Activated CD4-positive, alpha-beta T cell treated with anti-CD3 and anti-CD28 coated beads, Interleukin-2, amount 50 U/mL, for 48 hours (primary cell): ENCODE data around the gene RALGPS2.

Experiments used
- DNase-seq, 2 experiments: peaks; one replicate each; pipeline ENCODE4 v3.0.0-alpha.2; 2020

RALGPS2 gene

GRCh38 chr1:178869119-178869697, 144.2 kb downstream of the RALGPS2 start:
- DNase-seq, result no peak

GRCh38 chr1:178870221-178870620, 145.2 kb downstream of the RALGPS2 start:
- no peak for DNase-seq

- DNase-seq, result no peak
Observed at GRCh38 chr1:178870944-178871343, 145.9 kb downstream of the RALGPS2 start, which contains the start of gene ANGPTL1. TSS of gene ANGPTL1 (minus strand) at chr1:178871077. CDS start at chr1:178865776, 5,301 bp downstream.

GRCh38 chr1:178871551-178872320, 146.7 kb downstream of the RALGPS2 start:
- no peak for DNase-seq

DNA sequence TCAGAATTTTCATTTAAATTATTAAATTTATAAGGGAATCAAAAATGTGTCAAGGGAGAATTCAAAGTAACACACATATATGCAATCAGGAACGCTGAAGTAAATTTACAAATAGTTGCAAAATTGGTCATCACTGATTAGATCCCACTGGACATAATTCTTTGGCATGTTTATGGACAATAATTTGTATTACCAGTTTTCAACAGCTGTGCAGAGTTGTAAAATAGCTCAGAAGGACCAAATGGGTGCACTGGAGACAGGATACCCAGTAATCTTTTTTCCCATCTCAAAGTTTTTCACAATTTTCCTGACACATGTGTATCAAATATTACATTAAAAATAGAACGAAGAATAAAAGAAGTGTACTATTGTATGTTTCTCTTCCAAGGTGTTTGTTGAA, 149.9 kb downstream of the RALGPS2 start:
- DNase-seq, result no peak

DNA sequence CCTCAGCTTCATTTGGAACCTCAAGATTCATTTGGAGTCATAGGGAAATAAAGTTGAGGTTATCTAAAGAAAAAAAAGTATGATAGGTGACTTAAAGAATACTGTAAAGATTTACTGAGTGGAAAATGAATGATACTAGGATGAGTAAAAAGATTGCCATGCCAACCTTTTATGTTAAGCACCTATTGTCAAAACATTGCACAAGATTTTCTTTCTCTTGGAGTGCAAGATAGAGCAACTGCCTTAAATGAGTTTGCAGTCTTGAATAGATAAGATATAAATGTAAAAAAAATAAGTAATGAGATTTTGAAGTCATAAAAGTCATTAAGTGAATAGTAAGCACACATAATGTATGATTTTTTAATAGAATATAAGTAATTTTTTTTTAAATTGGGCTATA, 150.9 kb downstream of the RALGPS2 start:
- no peak for DNase-seq

DNA sequence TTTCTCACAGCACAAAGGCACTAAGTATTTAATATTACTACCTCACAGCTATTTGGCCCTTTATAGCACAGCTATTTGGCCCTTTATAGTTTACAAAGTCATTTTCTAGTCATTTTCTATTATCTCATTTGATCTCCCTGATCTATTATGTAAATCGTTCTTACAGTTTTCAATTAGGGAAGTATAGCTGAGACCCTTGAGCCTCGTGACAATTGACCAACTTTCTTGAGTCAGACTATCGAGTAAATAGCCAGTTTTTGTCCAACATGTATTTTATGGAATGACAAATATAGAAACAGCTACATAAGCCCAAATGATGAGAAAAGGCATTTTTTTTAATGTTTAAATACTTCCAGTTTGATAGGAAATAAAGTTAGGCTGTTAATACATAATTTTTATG, 152.9 kb downstream of the RALGPS2 start:
- no peak for DNase-seq

DNA sequence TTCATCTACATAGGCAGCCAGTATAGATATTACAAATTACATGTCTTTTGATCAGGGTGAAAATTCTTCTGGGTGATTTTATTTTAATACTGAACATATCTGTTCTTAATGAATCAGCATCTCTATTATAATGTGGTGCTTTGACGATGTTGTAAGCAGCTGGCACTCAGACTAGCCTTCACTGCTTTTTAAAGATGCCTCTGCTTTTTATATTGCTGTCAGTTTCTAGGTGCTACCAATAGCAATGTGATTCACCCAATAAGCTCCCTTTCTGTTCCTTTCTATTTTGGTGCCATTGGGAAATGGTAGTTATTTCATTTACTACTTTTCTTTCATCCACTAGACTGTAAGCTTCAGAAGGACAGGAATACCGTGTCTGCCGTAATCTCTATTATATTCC, 156.9 kb downstream of the RALGPS2 start:
- DNase-seq, result no peak

DNA sequence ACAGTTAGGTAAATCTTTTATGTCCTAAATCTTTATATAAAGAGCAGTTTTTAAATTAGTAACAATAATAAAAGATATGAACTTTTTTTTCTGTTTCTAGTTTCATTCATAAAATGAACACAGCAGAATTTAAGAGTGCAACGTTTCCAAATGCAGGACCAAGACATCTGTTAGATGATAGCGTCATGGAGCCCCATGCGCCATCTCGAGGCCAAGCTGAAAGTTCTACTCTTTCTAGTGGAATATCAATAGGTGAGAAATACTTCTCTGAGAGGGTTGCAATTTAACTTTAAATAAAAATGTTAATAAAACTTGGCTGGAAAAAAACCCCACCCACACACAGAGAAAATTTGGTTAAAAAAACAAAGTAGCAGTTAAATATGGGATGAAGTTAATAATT, 160.8 kb downstream of the RALGPS2 start:
- DNase-seq, result no peak

GRCh38 chr1:178886551-178886950, 161.5 kb downstream of the RALGPS2 start:
- DNase-seq, result no peak

DNA sequence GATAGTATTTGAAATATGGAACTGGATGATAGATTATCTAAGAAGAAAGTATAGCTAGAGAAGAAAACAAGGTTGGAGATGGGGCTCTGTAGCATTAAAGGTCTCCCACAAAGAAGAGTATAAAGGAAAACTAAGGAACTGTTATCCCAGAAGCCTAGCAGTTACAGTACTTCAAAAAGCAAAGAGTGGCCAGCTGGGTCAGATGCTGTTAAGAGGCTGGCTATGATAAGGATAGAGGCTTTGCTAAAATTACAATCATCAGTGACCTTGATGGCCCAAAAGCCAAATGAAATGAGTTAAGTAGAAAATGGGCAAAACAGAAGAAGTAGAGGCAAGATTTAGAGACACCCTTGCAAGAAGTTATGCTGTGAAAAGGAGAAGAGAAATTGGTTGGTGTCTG, 170.9 kb downstream of the RALGPS2 start:
- no peak for DNase-seq

- no peak for DNase-seq
Observed at GRCh38 chr1:178898401-178898800, 173.4 kb downstream of the RALGPS2 start.

DNA sequence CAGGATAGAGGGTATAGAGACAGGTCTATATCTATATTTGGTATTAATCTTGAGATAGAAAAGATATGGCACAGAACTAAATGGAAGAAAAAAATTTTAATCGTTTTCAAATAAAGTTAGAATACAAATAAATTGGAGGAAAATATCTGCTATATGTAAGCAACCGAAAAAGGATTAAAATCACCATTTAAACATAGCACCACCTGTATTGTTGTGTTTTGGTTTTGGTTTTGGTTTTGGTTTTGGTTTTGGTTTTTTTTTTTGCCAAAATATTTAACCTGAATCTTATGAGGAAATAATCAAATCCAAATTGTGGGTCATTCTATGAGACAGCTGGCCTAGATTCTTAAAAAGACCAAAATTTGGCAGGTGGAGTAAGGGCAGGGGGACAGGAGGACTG, 174.4 kb downstream of the RALGPS2 start:
- no peak for DNase-seq

- no peak for DNase-seq
Observed at GRCh38 chr1:178901482-178902125, 176.6 kb downstream of the RALGPS2 start.

GRCh38 chr1:178908358-178908757, 183.3 kb downstream of the RALGPS2 start:
- no peak for DNase-seq

DNA sequence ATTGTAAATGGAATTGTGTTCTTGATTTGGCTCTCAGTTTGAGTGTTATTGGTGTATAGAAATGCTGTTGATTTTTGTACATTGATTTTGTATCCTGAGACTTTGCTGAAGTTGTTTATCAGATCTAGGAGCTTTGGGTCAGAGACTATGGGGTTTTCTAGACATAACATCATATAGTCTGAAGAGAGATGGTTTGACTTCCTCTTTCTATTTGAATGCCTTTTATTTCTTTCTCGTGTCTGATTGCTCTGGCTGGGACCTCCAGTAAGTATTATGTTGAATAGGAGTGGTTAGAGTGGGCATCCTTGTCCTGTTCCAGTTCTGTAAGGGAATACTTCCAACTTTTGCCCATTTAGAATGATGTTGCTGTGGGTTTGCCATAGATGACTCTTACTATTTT, 185.0 kb downstream of the RALGPS2 start:
- no peak for DNase-seq

DNA sequence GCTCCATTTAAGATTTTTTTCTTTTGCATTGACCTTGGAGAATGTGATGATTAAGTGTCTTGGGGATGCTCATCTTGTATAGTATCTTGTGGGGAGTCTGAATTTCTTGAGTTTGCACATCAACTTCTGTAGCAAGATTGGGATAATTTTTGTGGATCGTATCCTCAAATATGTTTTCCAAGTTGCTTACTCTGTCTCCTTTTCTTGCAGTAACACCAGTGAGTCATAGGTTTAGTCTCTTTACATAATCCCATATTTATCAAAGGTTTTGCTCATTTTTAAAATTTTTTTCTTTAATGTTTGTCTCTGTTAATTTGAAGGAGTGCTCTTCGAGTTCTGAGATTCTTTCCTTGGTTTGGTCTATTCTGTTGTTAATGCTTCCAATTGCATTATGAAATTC, 187.6 kb downstream of the RALGPS2 start:
- DNase-seq, result no peak

DNA sequence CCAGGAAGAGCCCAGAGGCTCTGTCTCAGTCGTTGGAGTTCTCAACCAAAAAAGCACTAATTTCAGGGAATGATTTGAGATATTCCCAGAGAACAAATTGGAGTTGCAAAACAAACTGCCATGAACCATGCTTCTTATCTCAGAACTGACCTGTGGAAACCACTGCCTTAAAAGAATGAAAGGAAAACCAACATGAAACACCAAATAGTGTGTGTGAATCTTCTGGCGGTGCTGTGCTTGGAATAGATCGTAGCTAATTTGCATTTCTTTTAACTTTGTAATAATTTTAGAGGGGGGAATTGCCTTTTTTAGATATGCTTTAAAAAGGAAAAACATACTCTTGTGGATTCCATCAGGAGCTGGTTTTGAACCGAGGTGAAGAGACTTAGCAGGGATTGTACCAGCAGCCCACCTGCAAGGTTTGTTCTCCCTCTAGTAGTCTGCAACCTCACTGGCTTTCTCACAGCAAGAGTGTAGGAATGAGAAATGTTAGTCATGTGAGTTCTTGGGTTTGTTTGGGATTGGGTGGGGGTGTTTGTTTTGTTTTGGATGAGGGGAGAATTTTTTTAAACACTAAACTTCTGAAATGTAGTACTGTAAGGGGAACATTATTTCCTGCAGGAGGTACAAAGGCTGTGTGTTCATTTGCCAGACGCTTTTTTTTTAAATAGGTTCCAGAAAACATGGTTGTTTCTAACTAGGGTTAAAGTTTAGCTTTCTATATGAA, 191.6 kb downstream of the RALGPS2 start:
- no peak for DNase-seq

DNA sequence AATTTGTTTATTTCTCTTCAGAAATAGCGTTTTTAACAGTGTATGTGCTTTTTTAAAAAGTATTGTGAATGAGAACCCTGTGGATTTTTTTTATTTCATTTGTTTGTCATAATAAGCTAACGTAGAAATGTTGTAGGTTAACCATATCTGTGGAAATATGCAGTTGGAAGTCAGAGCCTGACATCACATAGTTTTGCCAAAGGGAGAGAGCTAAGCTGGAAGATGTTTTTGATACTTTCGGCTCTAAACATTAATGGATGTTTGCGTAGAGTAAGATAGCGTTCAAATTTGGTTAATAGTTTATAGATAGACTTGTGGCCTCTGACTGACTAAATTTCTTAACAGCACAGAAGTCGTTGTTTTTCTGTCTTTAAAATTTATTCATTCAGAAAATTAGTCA, 193.3 kb downstream of the RALGPS2 start:
- no peak for DNase-seq

- no peak for DNase-seq
Observed at GRCh38 chr1:178918955-178919354, 193.9 kb downstream of the RALGPS2 start.

DNA sequence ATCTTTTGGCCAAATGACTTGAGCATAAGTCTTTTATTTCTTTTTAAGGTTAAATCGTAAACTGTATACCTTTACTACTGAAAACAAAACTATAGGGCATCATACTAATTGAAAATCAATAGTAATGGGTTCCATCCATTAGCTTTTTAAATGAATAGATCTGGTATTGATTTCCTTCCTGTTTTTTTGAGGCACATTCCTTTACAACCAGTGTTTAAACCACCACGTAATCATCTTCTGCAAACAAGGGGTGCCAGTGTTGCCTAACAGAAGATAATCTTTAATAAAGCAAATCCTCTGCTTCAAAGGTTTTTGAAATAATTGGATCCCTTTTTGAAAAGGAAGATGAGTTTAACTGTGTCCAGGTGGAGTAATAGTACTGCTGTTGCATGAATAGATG, 194.5 kb downstream of the RALGPS2 start:
- no peak for DNase-seq

DNA sequence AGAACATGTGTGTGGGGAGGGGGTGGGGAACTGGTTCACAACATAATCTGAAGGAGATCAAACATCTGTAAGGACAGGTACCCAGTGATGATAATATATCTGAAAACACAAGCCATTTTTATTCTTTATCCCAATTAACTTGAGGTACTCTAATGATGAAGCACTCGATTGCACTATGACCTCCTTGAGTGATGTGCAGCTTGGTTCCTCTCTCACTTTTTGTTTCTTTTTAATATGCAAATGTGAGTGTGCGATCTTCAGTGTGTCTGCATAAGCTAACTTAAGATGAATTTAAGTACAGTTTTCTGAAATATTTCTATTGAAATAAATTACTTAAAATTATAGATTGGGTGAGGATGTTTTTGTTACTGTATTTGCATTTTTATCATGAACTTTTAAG, 196.5 kb downstream of the RALGPS2 start:
- DNase-seq, result no peak

- DNase-seq, result no peak
Observed at GRCh38 chr1:178923512-178923911, 198.5 kb downstream of the RALGPS2 start.

DNA sequence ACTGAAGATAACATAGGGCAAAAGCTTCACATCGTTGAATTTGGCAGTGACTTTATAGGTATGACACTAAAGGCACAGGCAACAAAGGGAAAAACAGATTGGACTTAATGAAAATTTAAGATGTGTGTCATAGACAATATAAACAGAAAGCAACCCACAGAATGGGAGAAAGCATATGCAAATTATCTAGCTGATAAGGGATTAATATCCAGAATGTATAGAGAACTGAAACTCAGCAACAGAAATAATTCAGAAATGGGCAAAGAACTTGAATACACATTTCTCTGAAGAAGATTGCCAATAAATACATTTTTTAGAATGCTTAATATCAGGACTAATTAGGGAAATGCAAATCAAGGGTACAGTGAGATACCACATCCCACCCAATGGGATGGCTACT, 201.0 kb downstream of the RALGPS2 start:
- DNase-seq, result no peak
